Smooth muscle cell of the pulmonary artery (primary cell): Measurements from ENCODE around the gene TNRC18. TPM values are rescaled to one million over a fixed set of nuclear protein-coding genes. Genes with fewer than 3 reads are reported as not detected.

Source experiments
- total RNA-seq: library from RNA; depleted of rRNA; stranded (reverse); fragments of >200 nt; gene quantifications from 2 replicates; pipeline ENCODE4 v1.2.3, GENCODE V29; 2014

The TNRC18 gene, protein sequence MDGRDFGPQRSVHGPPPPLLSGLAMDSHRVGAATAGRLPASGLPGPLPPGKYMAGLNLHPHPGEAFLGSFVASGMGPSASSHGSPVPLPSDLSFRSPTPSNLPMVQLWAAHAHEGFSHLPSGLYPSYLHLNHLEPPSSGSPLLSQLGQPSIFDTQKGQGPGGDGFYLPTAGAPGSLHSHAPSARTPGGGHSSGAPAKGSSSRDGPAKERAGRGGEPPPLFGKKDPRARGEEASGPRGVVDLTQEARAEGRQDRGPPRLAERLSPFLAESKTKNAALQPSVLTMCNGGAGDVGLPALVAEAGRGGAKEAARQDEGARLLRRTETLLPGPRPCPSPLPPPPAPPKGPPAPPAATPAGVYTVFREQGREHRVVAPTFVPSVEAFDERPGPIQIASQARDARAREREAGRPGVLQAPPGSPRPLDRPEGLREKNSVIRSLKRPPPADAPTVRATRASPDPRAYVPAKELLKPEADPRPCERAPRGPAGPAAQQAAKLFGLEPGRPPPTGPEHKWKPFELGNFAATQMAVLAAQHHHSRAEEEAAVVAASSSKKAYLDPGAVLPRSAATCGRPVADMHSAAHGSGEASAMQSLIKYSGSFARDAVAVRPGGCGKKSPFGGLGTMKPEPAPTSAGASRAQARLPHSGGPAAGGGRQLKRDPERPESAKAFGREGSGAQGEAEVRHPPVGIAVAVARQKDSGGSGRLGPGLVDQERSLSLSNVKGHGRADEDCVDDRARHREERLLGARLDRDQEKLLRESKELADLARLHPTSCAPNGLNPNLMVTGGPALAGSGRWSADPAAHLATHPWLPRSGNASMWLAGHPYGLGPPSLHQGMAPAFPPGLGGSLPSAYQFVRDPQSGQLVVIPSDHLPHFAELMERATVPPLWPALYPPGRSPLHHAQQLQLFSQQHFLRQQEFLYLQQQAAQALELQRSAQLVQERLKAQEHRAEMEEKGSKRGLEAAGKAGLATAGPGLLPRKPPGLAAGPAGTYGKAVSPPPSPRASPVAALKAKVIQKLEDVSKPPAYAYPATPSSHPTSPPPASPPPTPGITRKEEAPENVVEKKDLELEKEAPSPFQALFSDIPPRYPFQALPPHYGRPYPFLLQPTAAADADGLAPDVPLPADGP (N-terminal part only)
- 41.3 and 60.2 TPM in 2 replicates for total RNA-seq

GRCh38 chr7:5423306-5423975 lies at the start of gene TNRC18:
Gene TNRC18 (minus strand): TSS chr7:5423834. CDS start chr7:5421246, 2,588 bp downstream.

DNA sequence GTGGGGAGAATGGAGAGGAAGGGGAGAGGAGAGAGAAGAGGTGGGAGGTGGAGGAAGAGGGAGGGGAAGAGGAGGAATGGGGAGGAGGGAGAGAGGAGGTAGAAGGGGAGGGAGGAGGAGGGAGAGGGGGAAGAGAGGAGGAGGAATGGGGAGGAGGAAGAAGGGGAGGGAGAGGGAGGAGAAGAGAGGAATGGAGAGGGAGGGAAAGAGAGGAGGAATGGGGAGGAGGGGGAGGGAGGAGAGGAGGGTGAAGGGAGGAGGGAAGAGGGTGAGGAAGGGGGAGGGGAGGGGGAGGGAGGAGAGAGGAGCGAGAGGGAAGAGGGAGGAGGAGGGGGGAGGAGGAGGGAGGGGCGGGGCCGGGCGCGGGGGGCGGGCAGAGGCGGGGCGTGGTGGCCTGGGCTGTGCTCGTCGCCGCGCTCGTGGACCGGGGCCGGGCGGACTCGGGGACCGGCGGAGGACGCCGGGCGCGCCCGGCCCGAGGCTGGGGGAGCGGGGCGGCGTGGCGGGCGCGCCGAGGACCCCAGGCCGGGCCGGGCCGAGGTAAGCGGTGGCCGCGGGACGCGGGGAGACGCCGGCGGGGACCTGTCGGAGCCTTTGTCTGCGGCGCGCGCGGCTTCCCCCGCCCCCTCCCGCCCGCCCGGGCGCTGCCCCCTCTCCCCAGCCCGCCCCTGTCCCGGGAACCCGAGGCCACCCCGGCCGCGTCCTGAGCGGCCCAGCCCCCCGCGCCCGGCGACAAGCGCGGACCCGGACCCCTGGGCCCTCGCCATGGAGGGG lies 140.9 kb downstream of the TNRC18 start, which contains the start of gene SLC29A4:
Gene SLC29A4 (plus strand): TSS at position 401 of the 774 bp plus-strand sequence. CDS start 4,874 bp downstream, outside the sequence.

Other genes with a start within 250 kb of the TNRC18 start
- 68.7 and 69.1 TPM in 2 replicates for gene WIPI2, start 233.6 kb downstream of the TNRC18 start, total RNA-seq
- gene SLC29A4, start 140.9 kb downstream of the TNRC18 start, total RNA-seq = 6.0 and 6.5 TPM in 2 replicates
- 7.9 and 11.1 TPM in 2 replicates for gene FBXL18, start 90.0 kb upstream of the TNRC18 start, total RNA-seq
- gene ACTB, start 106.8 kb upstream of the TNRC18 start, total RNA-seq = 4,120 and 6,528 TPM in 2 replicates
- gene FSCN1, start 169.0 kb upstream of the TNRC18 start, total RNA-seq = 211 and 259 TPM in 2 replicates